H9 (cell line): ENCODE data around the gene HPRT1. TPM values are rescaled to one million over a fixed set of nuclear protein-coding genes. Genes with fewer than 3 reads are reported as not detected.

ENCODE experiments used
- DNase-seq: peaks from one replicate; pipeline ENCODE4 v3.0.0-alpha.2; 2017
- H2AFZ ChIP-seq: one replicate; pipeline ENCODE4 v1.6.1; 2013; ENCODE audit warnings: mild to moderate bottlenecking, low read length, control low read depth, moderate library complexity
- H2AK5ac ChIP-seq: 2 replicates; pipeline ENCODE4 v1.6.1; 2013; ENCODE audit warnings: low read length, control low read depth, mixed read lengths; ENCODE audit not compliant: insufficient read length
- H2BK120ac ChIP-seq: one replicate; pipeline ENCODE4 v1.6.1; 2013; ENCODE audit warnings: low read depth, mild to moderate bottlenecking, low read length, control low read depth, inconsistent platforms; ENCODE audit not compliant: poor library complexity, severe bottlenecking
- H2BK12ac ChIP-seq: 2 replicates; pipeline ENCODE4 v1.6.1; 2013; ENCODE audit warnings: low read length, control low read depth, mixed read lengths, low read depth; ENCODE audit not compliant: insufficient read length
- H2BK15ac ChIP-seq: 2 replicates; pipeline ENCODE4 v1.6.1; 2013; ENCODE audit warnings: low read depth, low read length, control low read depth
- H2BK20ac ChIP-seq: one replicate; pipeline ENCODE4 v1.6.1; 2013; ENCODE audit warnings: low read depth, mild to moderate bottlenecking, low read length, control low read depth, inconsistent platforms; ENCODE audit not compliant: poor library complexity, severe bottlenecking
- H2BK5ac ChIP-seq: 2 replicates; pipeline ENCODE4 v1.6.1; 2013; ENCODE audit warnings: low read length, control low read depth, mixed read lengths; ENCODE audit not compliant: insufficient read length
- H3K14ac ChIP-seq: 2 replicates; pipeline ENCODE4 v1.6.1; 2013; ENCODE audit warnings: low read length, control low read depth; ENCODE audit not compliant: insufficient read depth
- H3K18ac ChIP-seq: 2 replicates; pipeline ENCODE4 v1.6.1; 2013; ENCODE audit warnings: low read depth, mild to moderate bottlenecking, mixed read lengths, low read length, control low read depth; ENCODE audit not compliant: insufficient read length
- H3K23ac ChIP-seq: 2 replicates; pipeline ENCODE4 v1.6.1; 2013; ENCODE audit warnings: low read length, control low read depth, mixed read lengths, low read depth; ENCODE audit not compliant: insufficient read length
- H3K23me2 ChIP-seq: 2 replicates; pipeline ENCODE4 v1.6.1; 2013; ENCODE audit warnings: low read depth, mild to moderate bottlenecking, mixed read lengths, low read length, control low read depth; ENCODE audit not compliant: insufficient read length, poor library complexity, severe bottlenecking
- H3K27ac ChIP-seq: 2 replicates; pipeline ENCODE4 v1.5.1; 2013; ENCODE audit warnings: low read length, control low read depth, mixed read lengths, low read depth; ENCODE audit not compliant: insufficient read length
- H3K27me3 ChIP-seq: 2 replicates; pipeline ENCODE4 v1.6.1; 2013; ENCODE audit warnings: low read length, control low read depth, inconsistent platforms; ENCODE audit not compliant: insufficient read depth
- H3K4ac ChIP-seq: 2 replicates; pipeline ENCODE4 v1.6.1; 2013; ENCODE audit warnings: low read depth, mild to moderate bottlenecking, control low read depth, inconsistent platforms, low read length, moderate library complexity
- H3K4me1 ChIP-seq: 2 replicates; pipeline ENCODE4 v1.6.1; 2013; ENCODE audit warnings: low read length, control low read depth, inconsistent platforms; ENCODE audit not compliant: insufficient read depth
- H3K4me2 ChIP-seq: 2 replicates; pipeline ENCODE4 v1.6.1; 2013; ENCODE audit warnings: low read length, control low read depth, mixed read lengths; ENCODE audit not compliant: insufficient read length, insufficient read depth
- H3K56ac ChIP-seq: 2 replicates; pipeline ENCODE4 v1.6.1; 2013; ENCODE audit warnings: low read depth, mild to moderate bottlenecking, mixed read lengths, low read length, control low read depth; ENCODE audit not compliant: insufficient read length
- H3K79me1 ChIP-seq: 2 replicates; pipeline ENCODE4 v1.6.1; 2013; ENCODE audit warnings: low read depth, mild to moderate bottlenecking, moderate library complexity, low read length, control low read depth, inconsistent platforms; ENCODE audit not compliant: insufficient read depth, poor library complexity, severe bottlenecking
- H3K79me2 ChIP-seq: 2 replicates; pipeline ENCODE4 v1.6.1; 2013; ENCODE audit warnings: low read length, control low read depth, inconsistent platforms; ENCODE audit not compliant: insufficient read depth
- H3K9ac ChIP-seq: 2 replicates; pipeline ENCODE4 v1.6.1; 2013; ENCODE audit warnings: low read length, control low read depth, mixed read lengths; ENCODE audit not compliant: insufficient read length; ENCODE audit errors: extremely low read depth
- H3K9me3 ChIP-seq: one replicate; pipeline ENCODE4 v1.6.1; 2013; ENCODE audit warnings: low read depth, low read length, inconsistent platforms; ENCODE audit not compliant: control insufficient read depth
- H3T11ph ChIP-seq: one replicate; pipeline ENCODE4 v1.6.1; 2013; ENCODE audit warnings: mild to moderate bottlenecking, low read length, control low read depth, inconsistent platforms
- H4K20me1 ChIP-seq: one replicate; pipeline ENCODE4 v1.6.1; 2013; ENCODE audit not compliant: control insufficient read depth, insufficient read length, insufficient read depth
- H4K5ac ChIP-seq: 2 replicates; pipeline ENCODE4 v1.6.1; 2013; ENCODE audit warnings: low read depth, mild to moderate bottlenecking, mixed read lengths, low read length, control low read depth; ENCODE audit not compliant: insufficient read length
- H4K8ac ChIP-seq: replicated peaks from 2 replicates; pipeline ENCODE4 v1.6.1; 2013; ENCODE audit warnings: low read length, control low read depth, mixed read lengths, low read depth; ENCODE audit not compliant: insufficient read length
- H4K91ac ChIP-seq: 2 replicates; pipeline ENCODE4 v1.6.1; 2013; ENCODE audit warnings: low read depth, mild to moderate bottlenecking, moderate library complexity, mixed read lengths, low read length, control low read depth; ENCODE audit not compliant: insufficient read length
- H3K27ac Mint-ChIP-seq, 3 experiments: 2 replicates in 2 of 3; 3 replicates in 1 of 3; pipeline ENCODE4 v1.8.0; 2020 to 2021; ENCODE audit warnings: mixed read lengths in 3 of 3, mild to moderate bottlenecking in 1 of 3, moderate library complexity in 1 of 3
- H3K27me3 Mint-ChIP-seq: 2 replicates; pipeline ENCODE4 v1.8.0; 2021; ENCODE audit warnings: low read depth, mild to moderate bottlenecking, moderate library complexity, mixed read lengths
- H3K36me3 Mint-ChIP-seq, 3 experiments: 2 replicates in 2 of 3; 3 replicates in 1 of 3; pipeline ENCODE4 v1.8.0; 2020 to 2021; ENCODE audit warnings: low read depth in 3 of 3, mixed read lengths in 3 of 3; ENCODE audit not compliant: insufficient read depth in 1 of 3
- H3K4me1 Mint-ChIP-seq, 2 experiments: 2 replicates each; pipeline ENCODE4 v1.8.0; 2020; ENCODE audit warnings: mixed read lengths in 2 of 2
- H3K4me3 Mint-ChIP-seq, 2 experiments: 2 replicates in 1 of 2; 3 replicates in 1 of 2; pipeline ENCODE4 v1.8.0; 2020 to 2021; ENCODE audit warnings: mild to moderate bottlenecking in 2 of 2, mixed read lengths in 2 of 2, moderate library complexity in 1 of 2
- H3K9me3 Mint-ChIP-seq, 2 experiments: 2 replicates in 1 of 2; 3 replicates in 1 of 2; pipeline ENCODE4 v1.8.0; 2020; ENCODE audit warnings: mild to moderate bottlenecking in 2 of 2, mixed read lengths in 2 of 2, moderate library complexity in 1 of 2
- CTCF ChIP-seq: fragments of 200-600 bp; sonication (generic); conservative IDR thresholded peaks from 3 replicates; pipeline ENCODE4 v1.8.0; 2021; ENCODE audit warnings: antibody characterized with exemption, mild to moderate bottlenecking
- WGBS: extraction: QIAGEN DNeasy Blood & Tissue Kit; methylation state at CpG from one replicate; pipeline ENCODE4 v1.1.7; 2013; ENCODE audit warnings: missing lambda C conversion rate, low lambda C conversion rate, mixed read lengths; ENCODE audit not compliant: insufficient read length; ENCODE audit errors: extremely low coverage; 5-methylcytosine and 5-hydroxymethylcytosine counted together
- total RNA-seq: library from RNA; stranded (reverse); gene quantifications from 2 replicates; pipeline ENCODE4 v1.2.1, GENCODE V29; 2021

The HPRT1 gene
- total RNA-seq, 1 experiment from 2014 or later: 39.2 TPM

DNA sequence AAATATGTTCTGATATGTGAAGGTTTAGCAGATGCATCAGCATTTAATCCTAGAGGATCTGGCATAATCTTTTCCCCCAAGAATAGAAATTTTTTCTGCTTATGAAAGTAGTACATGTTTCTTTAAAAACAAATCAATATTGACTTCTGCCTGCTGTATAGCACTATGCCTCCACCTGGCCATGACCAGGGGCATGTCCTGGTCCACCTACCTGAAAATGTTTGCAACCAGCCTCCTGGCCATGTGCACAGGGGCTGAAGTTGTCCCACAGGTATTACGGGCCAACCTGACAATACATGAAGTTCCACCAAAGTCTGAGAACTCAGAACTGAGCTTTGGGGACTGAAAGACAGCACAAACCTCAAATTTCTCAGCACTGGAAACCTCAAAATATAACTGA is 10.0 kb downstream of the HPRT1 start:
- Mint-ChIP-seq H3K27me3 (no peaks in the 10 kb centered on the region), H3K4me3 (no peak overlapping the region)

More for the DNA sequence above, 10.0 kb downstream of the HPRT1 start:
- Histone ChIP-seq H3K4ac (no peak overlapping the region), H4K8ac (no peak overlapping the region), H4K5ac (no peak overlapping the region), H3K79me1 (peaks cover 2% of the 10 kb centered on the region), H3K27ac (no peak overlapping the region), H3K4me2 (no peak overlapping the region), H4K91ac (no peak overlapping the region), H2BK20ac (no peak overlapping the region), H2AK5ac (no peak overlapping the region), H2BK15ac (no peak overlapping the region), H3K23ac (no peak overlapping the region), H4K20me1 (no peaks in the 10 kb centered on the region), H2BK12ac (no peak overlapping the region), H3K23me2 (no peaks in the 10 kb centered on the region), H2AFZ (no peak overlapping the region), H3K4me1 (no peaks in the 10 kb centered on the region), H3K9me3 (peaks cover 4% of the 10 kb centered on the region), H3T11ph (no peak overlapping the region), H2BK5ac (no peak overlapping the region), H3K9ac (no peak overlapping the region), H3K14ac (no peak overlapping the region), H3K27me3 (no peaks in the 10 kb centered on the region), H2BK120ac (no peak overlapping the region), H3K79me2 (peaks cover 2% of the 10 kb centered on the region; the same call in 1 of the 2 replicates), H3K18ac (no peak overlapping the region), H3K56ac (no peak overlapping the region)
- TF ChIP-seq CTCF: no peak
- H3K27ac Mint-ChIP-seq: no peak overlapping the region
- peaks cover 0 to 42% of the 10 kb centered on the region in 2 experiments; a peak in 3 of 5 replicates for H3K9me3 Mint-ChIP-seq
- peaks cover 17 to 27% (median 19%) of the 10 kb centered on the region in 3 experiments; a peak in 6 of 7 replicates for H3K36me3 Mint-ChIP-seq
- DNase-seq: no peak
- no peaks in the 10 kb centered on the region for H3K4me1 Mint-ChIP-seq
- WGBS: no CpG with 5 or more reads among the region's 1 CpG
